Tibial artery (tissue), 4 donors: Measurements from ENCODE around the gene CDC42BPA.

ENCODE experiments used
- DNase-seq, 2 donors: peaks; one replicate each; pipeline ENCODE4 v3.0.0-alpha.2; 2019
- H3K27ac ChIP-seq, 2 donors: fragments of 200-600 bp; sonication (generic) in 1 of 2; 1 replicate in 1 of 2; 2 replicates in 1 of 2; pipeline ENCODE4 v1.5.1; 2018 to 2019; ENCODE audit warnings: mild to moderate bottlenecking in 1 of 2
- H3K27me3 ChIP-seq, 2 donors: fragments of 200-600 bp; sonication (generic) in 1 of 2; one replicate each; pipeline versions ENCODE4 v1.5.1 to v1.6.0; 2016 to 2019
- H3K36me3 ChIP-seq, 3 donors: fragments of 200-600 bp; sonication (generic) in 2 of 3; one replicate each; pipeline ENCODE4 v1.5.1; 2016 to 2019; ENCODE audit warnings: mild to moderate bottlenecking in 2 of 3
- H3K4me1 ChIP-seq, 4 donors: fragments of 200-600 bp; sonication (generic) in 2 of 4; 1 replicate in 3 of 4; 2 replicates in 1 of 4; pipeline ENCODE4 v1.5.1; 2016 to 2019
- H3K4me3 ChIP-seq, 2 donors: fragments of 200-600 bp; sonication (generic) in 1 of 2; 1 replicate in 1 of 2; 2 replicates in 1 of 2; pipeline ENCODE4 v1.5.1; 2018 to 2019; ENCODE audit warnings: mild to moderate bottlenecking in 2 of 2
- H3K9me3 ChIP-seq, 3 donors: fragments of 200-600 bp; sonication (generic) in 1 of 3; one replicate each; pipeline ENCODE4 v1.5.1; 2016 to 2019
- intact Hi-C: fragments of 100-400 bp; cut with DNase I; formaldehyde crosslinking; loops from one replicate; pipeline ENCODE4 v1.15.0; 2023; ENCODE audit warnings: low total_unique reads
- TF ChIP-seq, protein P1 (sequence below), 2 experiments: fragments of 200-600 bp in 1 of 2; fragments of 450-650 bp in 1 of 2; IDR thresholded peaks; one replicate each; pipeline ENCODE4 v1.5.1; 2017 to 2019; ENCODE audit warnings: antibody characterized with exemption in 2 of 2, mild to moderate bottlenecking in 1 of 2, moderate library complexity in 1 of 2

The CDC42BPA gene

DNA sequence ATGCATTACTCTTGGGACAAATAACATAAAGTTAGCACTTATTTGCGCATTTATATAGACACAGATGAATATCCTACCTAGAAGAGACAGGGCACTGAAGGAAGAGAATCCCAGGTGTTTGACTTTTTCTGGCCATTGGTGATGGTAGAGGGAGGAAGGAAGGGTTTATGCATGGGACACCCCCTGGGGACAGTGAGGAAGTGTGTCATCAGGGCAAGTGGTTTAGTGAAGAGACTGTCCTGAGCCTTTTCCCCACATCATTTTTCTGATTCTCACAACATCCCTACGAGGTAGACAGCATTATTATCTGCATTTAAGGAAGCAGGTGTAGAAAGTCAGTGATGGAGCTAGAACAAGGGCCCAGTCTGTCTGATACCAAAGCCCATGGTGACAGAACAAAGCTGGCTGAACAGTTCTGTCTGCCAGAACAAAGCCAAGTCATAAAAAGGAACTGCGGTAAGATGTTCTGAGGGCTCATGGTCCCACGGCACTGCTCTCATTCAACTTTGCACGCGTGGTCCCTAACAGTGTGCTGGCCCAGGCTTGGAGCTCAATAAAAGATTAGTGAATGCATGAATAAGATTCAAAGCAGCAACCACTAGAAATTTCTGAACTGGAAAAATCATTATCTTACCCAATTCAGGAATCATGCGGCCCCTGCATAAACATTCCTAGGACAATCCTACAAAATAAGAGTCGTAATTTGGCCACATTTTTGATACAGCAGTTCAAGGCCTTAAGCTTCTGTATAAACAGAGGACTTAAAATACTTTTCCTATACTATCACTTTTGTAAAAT is 12.2 kb upstream of the CDC42BPA start:
- peaks cover 0 to 9% (median 0%) of the 10 kb centered on the region in 3 donors for H3K9me3 ChIP-seq
- no peaks in the 10 kb centered on the region for H3K27me3 ChIP-seq
- no peaks in the 10 kb centered on the region for H3K4me1 ChIP-seq
- H3K36me3 ChIP-seq: no peaks in the 10 kb centered on the region
- TF ChIP-seq, protein P1, sequence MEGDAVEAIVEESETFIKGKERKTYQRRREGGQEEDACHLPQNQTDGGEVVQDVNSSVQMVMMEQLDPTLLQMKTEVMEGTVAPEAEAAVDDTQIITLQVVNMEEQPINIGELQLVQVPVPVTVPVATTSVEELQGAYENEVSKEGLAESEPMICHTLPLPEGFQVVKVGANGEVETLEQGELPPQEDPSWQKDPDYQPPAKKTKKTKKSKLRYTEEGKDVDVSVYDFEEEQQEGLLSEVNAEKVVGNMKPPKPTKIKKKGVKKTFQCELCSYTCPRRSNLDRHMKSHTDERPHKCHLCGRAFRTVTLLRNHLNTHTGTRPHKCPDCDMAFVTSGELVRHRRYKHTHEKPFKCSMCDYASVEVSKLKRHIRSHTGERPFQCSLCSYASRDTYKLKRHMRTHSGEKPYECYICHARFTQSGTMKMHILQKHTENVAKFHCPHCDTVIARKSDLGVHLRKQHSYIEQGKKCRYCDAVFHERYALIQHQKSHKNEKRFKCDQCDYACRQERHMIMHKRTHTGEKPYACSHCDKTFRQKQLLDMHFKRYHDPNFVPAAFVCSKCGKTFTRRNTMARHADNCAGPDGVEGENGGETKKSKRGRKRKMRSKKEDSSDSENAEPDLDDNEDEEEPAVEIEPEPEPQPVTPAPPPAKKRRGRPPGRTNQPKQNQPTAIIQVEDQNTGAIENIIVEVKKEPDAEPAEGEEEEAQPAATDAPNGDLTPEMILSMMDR (IDR thresholded peaks at IDR 0.05): no peak
- H3K27ac ChIP-seq: no peak overlapping the region
- intact Hi-C loops: no loop called here
- H3K4me3 ChIP-seq: no peak overlapping the region
- no peak for DNase-seq

DNA sequence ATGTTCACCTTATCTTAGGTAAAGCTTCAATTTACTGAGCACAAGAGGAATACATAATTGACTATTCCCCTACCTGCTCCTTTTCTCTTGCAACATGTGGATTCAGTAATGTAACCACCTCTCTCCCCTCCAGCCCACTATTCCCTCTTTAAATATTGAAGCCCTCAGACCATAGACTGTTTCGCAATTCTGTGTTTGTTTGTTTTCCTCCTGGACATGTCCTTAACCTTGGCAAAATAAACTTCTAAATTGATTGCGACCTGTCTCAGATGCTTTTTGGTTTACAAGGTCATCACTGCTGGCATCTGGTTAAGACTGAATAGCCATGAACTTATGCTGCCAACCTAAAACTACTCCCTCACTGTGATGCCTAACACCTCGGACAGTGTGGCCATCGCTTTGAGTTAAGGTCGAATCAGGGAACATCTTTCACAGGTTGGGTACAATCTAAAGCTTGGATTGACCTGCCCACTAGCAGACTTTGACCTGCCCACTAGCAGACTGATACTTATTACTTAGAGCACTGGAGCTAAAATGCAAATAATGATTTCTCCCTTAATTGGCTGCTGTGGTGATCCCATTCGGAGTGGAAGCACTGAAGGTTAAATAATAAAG is 10.2 kb upstream of the CDC42BPA start:
- DNase-seq: no peak
- H3K4me3 ChIP-seq: no peak overlapping the region
- no peak overlapping the region for H3K27ac ChIP-seq
- no peaks in the 10 kb centered on the region for H3K27me3 ChIP-seq
- intact Hi-C loops: no loop called here
- H3K4me1 ChIP-seq: no peaks in the 10 kb centered on the region
- no peaks in the 10 kb centered on the region for H3K36me3 ChIP-seq
- TF ChIP-seq, protein P1 (IDR thresholded peaks at IDR 0.05): no peak
- peaks cover 0 to 7% (median 0%) of the 10 kb centered on the region in 3 donors for H3K9me3 ChIP-seq

DNA sequence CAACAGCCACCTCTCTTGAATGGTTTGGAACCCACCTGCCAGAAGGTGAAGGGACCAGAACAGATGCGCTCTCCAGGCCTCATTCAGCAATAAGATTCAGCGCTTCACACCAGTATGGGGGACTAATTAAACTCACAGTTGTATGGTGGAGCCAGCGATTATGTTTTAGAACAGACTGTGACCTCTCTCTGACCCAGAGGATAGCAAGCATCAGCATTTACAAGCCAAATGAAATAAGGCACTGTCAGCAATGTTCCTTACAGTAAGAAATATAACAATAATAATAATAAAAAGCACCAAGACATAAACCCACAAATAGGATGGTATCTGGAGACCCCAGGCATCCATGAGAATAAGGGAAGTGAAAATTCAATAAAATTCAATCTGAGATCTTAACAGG is 6.9 kb upstream of the CDC42BPA start:
- no peaks in the 10 kb centered on the region for H3K9me3 ChIP-seq
- intact Hi-C loops: no loop called here
- H3K4me1 ChIP-seq: no peaks in the 10 kb centered on the region
- H3K27me3 ChIP-seq: no peaks in the 10 kb centered on the region
- TF ChIP-seq, protein P1 (IDR thresholded peaks at IDR 0.05): no peak
- H3K27ac ChIP-seq: no peak overlapping the region
- no peak overlapping the region for H3K4me3 ChIP-seq
- no peaks in the 10 kb centered on the region for H3K36me3 ChIP-seq
- DNase-seq: no peak

DNA sequence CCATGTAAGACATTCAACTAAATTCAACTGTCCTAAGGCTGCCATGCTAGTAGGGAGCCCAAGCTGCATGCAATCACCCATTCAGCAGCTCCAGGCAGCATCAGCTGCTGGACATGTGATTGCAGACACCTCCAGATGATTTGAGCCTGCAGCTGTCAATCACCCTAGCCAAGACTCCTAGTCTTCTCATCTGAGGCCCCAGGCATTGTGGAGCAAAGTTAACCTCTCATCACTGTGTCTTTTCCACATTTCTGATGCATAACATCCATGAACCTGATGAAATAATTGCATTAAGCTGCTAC is 5.6 kb upstream of the CDC42BPA start:
- intact Hi-C loops: no loop called here

DNA sequence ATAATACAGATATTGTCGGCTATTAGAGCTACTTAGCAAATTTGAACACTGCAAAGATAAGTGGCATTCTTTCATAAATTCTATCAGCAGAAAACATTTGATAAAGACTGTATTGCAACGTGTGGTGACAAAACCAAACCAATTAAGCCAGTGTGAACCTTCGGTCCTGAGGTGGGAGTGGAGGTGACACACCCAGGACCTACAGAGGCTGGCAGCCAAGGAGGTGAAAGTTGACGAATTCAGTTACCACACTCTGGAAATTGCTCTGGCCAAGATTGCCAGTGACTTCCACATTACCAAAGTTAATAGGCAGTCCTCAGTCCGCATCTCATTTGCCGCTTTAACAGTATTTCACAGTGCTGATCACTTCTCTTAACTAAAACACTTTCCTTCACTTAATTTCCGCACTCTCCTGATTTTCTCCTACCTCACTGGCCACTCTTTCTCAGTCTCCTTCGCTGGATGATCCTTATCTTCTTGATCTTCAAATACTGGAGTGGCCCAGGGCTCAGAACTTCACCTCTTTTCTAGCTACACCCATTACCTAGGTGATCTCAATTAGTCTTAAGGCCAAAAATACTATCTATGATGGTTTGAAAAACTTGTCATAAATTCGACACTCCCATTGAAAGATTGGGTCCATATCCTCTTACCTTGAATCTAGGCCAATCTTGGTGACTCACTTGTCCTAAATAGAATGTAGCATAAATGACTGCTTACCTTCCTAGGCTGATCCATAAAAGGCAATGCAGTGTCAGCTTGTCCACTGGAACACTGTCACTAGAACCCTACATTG is 5.1 kb upstream of the CDC42BPA start:
- intact Hi-C loops: no loop called here
- no peak for DNase-seq
- no peaks in the 10 kb centered on the region for H3K36me3 ChIP-seq
- TF ChIP-seq, protein P1 (IDR thresholded peaks at IDR 0.05): no peak
- no peak overlapping the region for H3K27ac ChIP-seq
- H3K4me1 ChIP-seq: no peaks in the 10 kb centered on the region
- no peak overlapping the region for H3K4me3 ChIP-seq
- no peaks in the 10 kb centered on the region for H3K27me3 ChIP-seq
- no peaks in the 10 kb centered on the region for H3K9me3 ChIP-seq

More for the DNA sequence above, 5.6 kb upstream of the CDC42BPA start:
- Histone ChIP-seq H3K27me3 (no peaks in the 10 kb centered on the region), H3K4me1 (no peaks in the 10 kb centered on the region), H3K9me3 (no peaks in the 10 kb centered on the region), H3K36me3 (no peaks in the 10 kb centered on the region), H3K4me3 (no peak overlapping the region), H3K27ac (no peak overlapping the region)
- TF ChIP-seq, protein P1 (IDR thresholded peaks at IDR 0.05): no peak
- no peak for DNase-seq
